ENCODE data around the gene GANC.
A peak's percentile ranks its signal among the peaks of the same experiment; 100 is the strongest.

Gene GANC

DNA sequence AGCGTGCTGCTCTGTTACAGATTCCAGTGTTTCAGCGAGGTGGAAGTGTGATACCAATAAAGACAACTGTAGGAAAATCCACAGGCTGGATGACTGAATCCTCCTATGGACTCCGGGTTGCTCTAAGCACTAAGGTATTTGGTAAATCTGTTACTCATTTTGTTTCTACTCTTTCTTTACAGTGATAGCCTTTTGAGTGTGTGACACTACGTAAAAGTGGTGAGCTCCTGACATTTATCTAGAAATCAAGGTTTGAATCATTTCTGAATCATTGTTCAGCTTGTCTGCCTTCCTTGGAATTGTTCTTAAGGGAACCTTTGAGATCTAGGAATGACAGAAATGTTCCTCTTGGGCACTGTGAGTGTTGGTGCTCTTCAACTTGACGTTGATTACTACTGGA is 75.1 kb downstream of the GANC start:
- DNase-seq: no peak

DNA sequence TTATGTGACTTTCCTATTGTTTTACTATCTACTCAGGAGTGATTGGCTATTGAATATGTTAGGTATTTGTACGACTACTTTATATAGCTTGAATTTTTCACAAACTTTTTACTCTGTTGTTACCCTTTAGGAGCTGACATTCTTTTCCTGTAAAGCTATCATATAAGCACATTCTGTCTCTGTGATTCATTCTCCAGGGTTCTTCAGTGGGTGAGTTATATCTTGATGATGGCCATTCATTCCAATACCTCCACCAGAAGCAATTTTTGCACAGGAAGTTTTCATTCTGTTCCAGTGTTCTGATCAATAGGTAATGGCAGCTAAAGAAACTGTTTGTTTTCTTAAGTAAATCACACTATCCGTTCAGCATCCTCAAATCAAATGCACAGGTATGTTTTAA is 76.2 kb downstream of the GANC start:
- no peak for DNase-seq

DNA sequence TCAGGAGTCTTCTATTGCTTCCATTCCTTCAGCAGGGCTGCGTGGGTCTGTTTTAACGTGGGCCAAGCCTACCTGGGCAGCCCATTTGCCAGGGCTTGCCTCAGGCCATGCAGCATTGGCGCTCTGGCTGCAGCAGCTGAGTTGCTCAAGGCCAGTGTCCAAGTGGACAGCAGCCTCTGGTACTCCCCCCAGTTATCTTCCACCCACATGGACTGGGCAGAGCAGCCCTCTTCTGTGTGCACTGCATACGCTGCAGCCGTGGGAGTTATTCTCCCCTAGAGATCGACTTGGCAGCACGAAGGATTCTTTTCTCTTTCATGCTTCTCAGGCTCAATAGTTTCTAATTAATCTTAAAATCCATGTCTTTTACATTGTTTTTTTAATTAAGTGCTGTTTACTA is 79.4 kb downstream of the GANC start:
- no peak for DNase-seq

DNA sequence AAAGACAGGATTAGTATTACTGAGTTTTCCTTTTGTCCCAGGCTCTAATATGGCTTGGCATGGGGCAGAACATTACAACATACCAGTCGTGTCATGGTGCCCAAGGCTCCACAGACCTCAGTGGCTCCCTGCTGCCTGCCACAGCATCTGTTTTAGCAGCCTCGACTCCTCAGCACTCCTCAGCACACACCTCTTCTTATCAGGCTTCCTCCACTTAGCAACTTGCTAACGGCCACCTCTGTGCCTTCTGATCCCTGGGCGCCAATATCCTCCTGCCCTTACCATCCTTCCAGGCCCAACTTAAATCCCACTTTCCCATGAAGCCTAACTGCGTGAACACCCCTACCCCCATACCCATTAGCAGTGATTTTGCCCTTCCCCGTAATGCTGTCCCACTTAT is 80.1 kb downstream of the GANC start:
- DNase-seq: no peak

DNA sequence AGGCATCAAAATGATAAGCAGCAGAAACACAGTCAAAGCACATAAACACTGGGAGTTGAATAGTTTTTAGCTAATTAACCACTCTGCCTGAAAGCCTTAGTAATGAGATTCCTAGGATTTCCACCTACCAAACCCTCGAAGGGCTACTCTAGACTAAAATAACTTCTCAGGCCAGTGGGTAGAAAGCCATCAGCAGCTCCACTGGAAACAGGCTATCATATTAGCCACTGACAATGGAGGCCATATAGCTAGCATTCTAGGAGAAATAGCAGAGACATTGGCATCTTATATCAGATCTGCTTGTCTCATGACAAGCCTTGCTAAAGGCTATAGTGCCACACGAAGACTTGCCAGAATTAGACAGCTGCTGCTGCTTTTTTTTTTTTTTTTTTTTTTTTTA is 81.8 kb downstream of the GANC start:
- peak; percentile 44 for DNase-seq

DNA sequence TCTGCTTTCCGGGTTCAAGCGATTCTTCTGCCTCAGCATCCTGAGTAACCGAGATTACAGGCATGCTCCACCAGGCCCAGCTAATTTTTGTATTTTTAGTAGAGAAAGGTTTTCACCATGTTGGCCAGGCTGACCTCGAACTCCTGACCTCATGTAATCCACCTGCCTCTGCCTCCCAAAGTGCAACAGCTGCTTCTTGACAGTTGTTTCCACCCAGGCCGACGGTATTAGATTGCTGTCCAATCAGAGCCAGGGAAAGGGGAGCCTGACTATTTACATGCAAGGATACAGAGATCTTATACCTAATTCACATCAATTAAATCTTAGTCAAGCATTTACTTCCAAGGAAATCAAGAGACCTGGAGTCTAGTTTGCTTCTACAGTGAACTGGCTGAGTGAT is 82.3 kb downstream of the GANC start:
- peak; percentile 31 for DNase-seq

DNA sequence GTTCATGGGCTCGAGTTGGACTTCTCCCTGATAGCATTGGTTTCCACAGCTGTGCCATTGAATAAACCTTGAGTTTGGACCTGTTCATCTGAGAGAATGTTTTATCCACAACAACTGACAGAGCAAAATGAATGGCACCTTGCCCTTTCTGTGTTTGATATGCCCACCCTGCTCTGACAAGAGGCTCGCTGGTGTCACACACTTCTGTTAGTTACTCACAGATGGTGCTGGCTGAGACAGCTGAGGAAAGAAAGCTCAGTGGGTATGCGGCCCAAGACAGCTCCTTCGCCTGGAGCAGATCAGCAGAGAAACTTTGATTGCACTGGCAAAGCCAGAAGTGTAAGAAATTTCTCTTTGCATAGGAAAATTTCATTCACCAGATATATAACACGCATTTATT is 83.8 kb downstream of the GANC start:
- DNase-seq: no peak

DNA sequence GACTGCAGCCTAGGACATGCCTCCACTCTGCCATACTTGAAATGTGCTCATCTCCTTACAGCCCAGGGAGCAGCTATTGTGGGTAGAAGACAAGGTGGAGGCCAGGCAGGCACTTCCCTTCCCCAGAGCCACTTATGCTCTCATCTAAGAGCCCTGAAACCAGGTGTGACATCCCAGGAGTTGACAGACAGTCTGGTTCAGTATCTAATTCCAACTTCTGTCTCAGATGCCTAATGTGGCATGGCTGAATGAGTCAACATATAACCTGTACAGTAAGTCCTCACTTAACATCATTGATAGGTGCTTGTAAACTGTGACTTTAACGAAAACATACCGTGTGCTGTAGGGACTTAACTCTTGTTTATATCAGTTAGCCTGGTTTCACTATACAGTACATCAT is 85.1 kb downstream of the GANC start:
- DNase-seq: no peak

DNA sequence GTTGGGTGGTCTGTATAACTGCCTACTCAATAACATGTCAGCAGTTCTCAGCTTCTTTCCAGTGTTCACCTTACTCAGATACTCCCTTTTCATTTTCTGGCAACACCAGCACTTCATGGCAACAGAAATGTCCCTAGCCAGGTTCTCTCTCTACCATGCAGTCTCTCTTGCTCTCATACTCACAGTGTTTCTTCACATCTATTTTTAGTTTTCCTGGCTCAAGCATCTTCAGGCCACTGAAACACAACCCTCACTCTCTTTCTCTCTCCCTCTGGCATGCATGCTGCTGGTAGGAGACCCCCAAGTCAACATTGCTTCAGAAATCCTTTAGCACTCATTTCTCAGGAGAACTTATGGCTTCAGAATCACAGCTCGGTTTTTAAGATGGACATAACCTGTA is 86.2 kb downstream of the GANC start, which contains the start of gene CAPN3:
Gene CAPN3, plus strand, starts transcription at position 253 of the 400 bp plus-strand sequence. CDS start 305 bp downstream, outside the sequence.
- no peak for DNase-seq

DNA sequence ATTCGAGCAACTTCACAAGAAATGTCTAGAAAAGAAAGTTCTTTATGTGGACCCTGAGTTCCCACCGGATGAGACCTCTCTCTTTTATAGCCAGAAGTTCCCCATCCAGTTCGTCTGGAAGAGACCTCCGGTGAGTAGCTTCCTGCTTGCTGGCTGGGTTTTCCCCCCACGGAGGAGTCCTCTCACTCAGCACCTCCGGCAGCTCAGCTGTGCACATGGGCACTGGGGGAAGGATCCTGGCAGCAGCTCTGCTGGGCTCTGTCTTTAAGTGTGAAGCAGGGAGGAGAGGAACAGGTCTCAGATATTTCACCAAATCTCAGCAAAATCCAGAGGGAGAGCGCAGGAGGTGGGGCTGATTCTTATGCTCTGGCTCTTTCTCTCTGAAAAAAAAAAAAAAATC is 87.0 kb downstream of the GANC start:
- DNase-seq: no peak

DNA sequence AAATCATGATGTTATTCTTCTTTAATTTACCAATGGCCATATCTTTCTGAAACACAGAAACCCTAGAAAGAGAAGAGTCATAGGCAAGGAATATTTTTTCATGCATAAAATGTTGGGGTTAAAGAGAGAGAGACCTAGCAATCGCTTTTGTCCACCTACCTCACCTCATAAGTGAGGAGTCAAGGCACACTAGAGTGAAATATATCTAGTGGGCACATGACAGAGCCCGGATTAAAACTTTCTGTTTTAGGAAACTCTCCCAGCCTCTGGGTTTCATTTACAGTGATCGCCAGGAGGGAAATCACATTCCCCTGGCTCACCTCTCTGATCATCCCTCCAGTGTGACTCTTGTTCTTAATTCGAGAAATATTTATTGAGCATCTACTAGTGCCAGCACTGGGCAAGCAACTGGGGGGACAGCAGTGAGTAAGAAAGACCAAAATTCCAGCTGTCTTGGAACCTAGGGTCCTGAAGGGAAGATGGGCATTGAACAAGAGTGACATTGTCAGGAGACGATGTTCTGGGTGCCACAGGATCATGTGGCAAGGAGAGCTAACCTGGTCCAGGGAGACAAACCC is 87.6 kb downstream of the GANC start:
- no peak for DNase-seq

DNA sequence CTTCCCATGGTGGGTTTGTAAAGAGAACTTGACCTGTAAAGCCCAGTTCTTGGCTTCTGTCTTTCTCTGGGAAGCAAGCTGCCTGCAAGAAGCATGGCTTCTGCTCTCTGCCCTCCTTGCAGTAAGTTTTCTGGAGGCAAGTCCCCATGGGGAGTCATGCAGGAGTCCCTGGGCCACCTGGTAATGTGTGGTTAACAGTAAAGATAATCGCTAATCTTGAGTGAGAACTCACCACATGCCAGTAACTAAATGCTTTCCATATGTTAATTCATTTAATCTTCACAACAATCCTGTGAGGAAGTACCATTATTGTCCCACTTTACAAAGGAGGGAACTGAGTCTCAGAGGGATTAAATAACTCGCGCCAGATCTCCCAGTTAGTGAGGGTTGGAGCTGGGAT is 90.5 kb downstream of the GANC start:
- peak; percentile 62 for DNase-seq

DNA sequence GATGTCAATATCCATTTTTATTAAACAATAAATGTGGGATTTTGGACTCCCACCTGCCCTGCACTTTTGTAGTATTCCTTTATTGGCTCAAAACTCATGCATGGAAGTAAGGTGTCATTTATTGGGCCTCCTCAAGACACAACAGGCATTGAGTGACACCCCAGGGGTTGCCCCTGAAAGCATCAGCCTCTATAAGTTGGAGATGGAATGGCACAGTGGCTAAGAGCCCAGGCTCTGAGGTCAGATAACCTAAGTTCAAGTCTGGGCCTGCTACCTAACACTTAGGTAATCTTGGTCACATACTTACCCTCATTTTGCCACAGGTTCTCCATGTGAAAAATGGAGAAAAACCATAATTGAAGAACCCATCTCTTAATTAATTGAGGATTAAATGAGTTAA is 90.9 kb downstream of the GANC start:
- DNase-seq: peak; percentile 84

DNA sequence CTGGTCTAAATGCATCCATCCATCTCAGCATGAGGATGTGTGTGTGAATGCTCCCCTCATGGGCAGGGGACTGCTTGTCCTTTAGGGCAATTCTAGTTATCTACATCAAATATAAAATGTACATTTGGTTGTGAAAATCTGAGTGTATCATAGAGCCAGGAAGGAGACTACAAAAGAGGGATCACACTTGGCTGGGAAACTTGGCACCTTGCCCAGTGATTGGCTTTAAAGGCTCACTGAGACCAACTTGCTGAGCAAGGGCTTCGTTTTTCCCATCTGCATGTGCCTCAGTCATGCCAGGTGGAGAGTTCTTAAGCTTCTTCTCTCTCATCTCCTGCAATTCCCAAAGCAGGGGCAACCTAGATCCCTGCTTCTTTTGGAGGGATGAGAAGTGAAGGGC is 91.5 kb downstream of the GANC start:
- peak; percentile 97 for DNase-seq

DNA sequence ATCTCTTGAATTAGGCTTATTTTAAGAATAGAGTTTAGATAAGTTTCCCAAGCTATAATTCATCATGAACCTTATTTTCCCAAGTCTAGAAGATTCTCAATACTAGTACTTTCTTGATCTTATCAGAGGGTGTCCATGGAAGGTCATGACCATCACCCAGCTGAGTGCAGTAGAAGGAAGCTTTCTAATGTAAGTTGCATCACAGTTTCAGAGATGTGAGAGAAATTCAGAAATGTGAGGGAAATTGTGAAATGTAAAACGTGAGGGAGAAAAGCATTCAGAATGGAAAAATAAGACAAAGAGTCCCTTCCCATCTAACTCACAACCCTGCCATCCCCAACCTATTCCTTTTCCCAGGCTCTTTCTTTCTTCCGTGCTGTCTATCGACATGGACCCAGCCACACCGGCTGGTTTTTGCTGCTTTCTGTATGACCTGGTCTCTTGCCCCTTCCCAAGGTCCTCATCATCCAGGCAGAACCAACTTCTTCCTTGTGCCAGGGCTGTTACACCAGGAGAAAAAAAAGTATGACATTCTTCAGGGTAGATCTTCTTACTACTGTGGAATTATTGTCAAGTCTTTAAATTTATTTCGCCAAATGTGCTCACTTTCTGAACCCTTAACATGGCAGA is 93.0 kb downstream of the GANC start:
- no peak for DNase-seq

DNA sequence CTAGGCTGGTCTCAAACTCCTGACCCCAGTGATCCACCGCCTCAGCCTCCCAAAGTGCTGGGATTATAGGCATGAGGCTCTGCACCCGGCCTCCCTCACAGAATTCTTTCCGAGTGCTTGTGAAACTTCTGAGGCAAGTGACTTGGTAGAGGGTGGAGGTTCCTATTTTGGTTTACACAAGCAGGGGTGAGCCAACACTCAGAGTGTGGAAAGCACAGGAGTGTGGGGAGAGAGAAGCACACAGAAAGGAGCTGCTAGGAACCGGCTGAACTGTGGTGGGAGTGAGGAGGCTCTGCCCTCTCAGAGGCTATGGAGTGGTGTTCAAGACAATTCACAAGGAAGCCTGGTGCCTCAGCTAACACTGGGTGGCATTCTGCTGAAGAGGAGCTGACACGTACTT is 94.0 kb downstream of the GANC start:
- DNase-seq: no peak

DNA sequence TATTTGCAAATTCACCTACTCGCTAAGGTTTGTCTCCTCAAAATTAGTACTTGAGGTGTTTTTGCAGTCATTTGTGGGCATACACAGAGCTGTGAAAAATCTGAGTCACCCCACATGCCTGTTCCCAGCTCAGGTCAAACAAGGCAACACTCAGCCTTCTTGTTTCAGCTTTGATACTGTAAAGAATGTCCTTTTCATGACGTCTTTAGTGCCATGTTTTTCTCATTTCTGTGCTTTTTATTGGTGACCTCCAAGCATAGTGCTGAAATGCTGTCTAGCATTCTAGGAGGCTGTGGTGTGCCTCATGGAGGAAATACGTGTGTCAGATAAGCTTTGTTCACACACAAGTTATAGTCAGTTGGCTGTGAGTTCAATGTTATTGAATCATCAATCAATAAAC is 95.1 kb downstream of the GANC start:
- DNase-seq: no peak

DNA sequence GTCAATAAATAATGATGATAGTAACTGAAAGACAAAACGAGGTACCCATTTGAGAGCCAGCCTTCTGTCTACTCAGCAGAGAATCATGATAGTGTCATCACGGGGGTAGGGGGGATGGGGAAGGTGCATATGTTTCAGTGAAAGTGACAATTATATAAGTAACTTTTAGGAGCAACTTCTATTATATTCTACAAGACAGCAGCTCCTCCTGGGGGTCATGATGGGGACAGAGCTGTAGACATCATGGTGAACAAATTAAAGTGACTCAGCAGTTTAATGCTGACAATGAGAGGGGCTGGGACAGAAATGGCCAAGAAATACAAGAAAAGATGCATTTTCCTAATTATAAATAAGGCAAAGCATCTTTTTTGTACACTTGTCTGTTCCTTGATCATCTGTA is 98.1 kb downstream of the GANC start:
- DNase-seq: peak; percentile 21

DNA sequence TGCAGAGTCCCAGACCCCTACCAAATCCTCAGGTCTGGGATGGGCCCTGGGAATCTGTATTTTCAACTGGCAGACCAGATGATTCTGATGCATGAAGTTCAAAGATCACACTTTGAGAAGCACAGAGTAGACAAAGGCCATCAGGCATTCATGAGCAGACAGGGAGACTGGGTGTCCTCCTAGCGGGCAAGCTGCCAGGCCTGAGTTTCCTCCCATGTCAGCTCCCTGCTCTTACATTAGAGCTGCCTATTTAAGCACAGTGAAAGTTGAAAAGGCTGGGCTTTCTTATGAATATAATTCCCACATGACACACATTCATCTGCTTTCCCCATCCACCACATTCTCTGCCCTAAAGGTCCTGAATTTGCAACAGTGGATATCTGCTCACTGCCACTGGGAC is 100.3 kb downstream of the GANC start:
- no peak for DNase-seq

DNA sequence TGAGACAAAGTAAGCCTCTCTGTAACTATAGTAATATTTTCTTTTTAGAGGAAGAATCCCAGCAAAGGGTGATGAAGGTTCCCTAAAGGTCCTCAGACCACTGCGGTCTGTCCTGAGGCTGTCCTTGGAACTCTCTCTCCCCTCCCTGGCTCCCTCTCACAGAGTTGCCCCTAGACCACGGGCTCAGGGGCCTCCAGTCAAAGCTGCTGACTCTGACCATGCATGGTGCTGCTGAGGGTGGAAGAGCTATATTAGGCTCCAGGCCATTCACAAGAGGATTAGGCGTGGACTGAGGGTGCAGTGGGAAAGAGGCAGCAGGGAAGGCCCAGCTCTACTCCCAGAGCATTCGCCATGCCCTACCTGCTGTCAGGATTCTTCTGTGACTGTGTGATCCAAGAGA is 100.9 kb downstream of the GANC start:
- DNase-seq: no peak

DNA sequence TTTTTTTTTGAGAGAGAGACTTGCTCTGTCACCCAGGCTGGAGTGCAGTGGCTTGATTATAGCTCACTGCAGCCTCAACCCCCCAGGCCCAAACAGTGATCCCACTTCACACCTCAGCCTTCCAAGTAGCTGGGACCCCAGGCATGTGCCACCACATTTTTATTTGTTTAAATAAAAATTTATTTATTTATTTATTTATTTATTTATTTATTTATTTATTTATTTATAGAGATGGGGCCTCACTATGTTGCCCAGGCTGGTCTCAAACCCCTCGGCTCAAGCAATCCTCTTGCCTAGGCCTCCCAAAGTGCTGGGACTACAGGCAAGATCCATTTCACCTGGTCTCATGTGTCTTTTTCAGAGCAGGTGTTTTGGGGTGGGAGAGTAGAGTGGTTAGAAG is 101.8 kb downstream of the GANC start:
- no peak for DNase-seq

DNA sequence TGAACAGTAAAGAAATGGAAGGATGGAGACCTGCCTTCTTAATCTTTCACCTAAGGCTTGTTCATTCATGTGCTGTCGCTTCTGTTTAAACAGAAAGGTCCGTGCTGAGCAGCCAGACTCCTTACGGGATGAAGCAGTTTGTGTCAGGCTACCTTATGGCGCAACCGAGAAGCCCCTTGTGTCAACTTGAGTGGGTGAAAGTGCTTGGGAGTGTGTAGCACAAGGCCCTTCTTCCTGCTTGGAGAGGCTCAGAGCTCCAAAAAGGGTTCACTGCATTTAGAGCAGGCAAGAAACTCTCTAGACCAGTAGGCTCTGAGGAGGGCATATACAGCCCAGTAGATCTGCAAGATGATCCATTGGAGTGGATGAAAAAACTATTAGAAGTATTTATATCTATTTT is 102.3 kb downstream of the GANC start:
- no peak for DNase-seq

DNA sequence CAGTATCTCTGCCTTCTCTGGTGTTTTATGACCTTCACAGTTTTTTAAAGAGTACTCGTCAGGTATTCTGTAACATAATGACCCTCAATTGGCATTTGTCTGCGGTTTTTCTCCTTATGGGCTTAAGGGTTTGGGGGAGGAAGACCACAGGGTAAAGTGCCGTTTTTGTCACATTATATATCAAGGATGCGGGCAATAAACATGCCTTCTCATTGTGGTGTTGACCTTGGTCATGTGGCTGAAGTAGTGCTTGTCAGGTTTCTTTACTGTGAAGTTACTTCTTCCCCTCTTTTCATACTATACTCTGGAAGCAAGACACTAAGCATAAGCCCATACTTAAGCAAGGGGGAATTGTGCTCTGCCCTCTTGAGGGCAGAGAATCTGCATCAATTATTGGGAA is 102.9 kb downstream of the GANC start:
- DNase-seq: no peak

DNA sequence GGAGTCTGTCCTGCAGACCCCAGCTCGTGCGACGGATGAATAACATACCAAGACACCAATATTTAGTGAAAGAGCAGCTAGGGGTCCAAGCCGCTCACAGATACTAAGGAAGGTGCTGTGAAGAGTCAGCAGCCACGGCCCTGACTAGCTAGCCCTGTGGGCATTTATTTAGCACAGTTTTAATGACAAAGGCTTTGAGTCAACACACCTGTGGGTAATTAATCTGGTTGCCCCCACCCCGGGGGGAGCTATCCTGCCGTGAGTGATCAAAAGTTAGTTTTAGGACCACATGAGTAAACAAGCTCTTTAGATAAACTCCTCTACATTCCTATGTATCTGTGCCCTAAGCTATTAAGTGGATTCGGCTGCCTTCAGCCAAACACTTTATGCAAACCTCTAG is 105.0 kb downstream of the GANC start:
- DNase-seq: no peak

DNA sequence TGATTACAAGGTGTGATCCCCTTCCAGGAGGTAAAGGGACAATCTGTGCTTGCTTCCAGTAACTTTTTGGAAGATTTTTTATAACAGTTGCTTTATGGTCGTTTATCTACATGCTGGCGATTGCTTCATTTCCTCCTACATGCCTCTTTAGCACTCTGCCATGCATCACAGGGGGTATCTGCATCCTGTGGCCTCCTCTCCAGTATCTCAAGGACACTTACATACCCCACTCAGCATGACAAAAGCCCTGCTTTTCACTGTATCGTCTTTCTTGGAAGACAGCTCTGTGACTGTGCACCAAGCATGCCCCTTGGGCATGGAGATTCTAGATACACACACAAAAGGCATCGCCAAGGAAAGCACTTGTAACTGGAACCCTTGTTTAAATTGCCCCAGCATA is 111.6 kb downstream of the GANC start:
- DNase-seq: no peak

Measured in NCI-H82 (cell line).